HL-60 (cell line): ENCODE measurements around the gene LPCAT2.

ENCODE experiments used
- GABPA ChIP-seq: IDR thresholded peaks from 2 replicates; pipeline ENCODE4 v1.6.1; 2012; ENCODE audit warnings: low read depth
- POLR2AphosphoS5 ChIP-seq: IDR thresholded peaks from 2 replicates; pipeline ENCODE4 v1.6.1; 2012; ENCODE audit warnings: low read depth
- SPI1 ChIP-seq: IDR thresholded peaks from 2 replicates; pipeline ENCODE4 v1.6.1; 2012; ENCODE audit warnings: low read depth, mild to moderate bottlenecking, borderline replicate concordance
- TF ChIP-seq, protein P1 (sequence below): IDR thresholded peaks from 2 replicates; pipeline ENCODE4 v1.6.1; 2012; ENCODE audit warnings: low read depth; ENCODE audit not compliant: insufficient replicate concordance
- TF ChIP-seq, protein P2 (sequence below): IDR thresholded peaks from one replicate; pipeline ENCODE4 v1.5.1; 2011; ENCODE audit warnings: low read length, control low read depth, inconsistent platforms; ENCODE audit not compliant: insufficient read depth

DNA sequence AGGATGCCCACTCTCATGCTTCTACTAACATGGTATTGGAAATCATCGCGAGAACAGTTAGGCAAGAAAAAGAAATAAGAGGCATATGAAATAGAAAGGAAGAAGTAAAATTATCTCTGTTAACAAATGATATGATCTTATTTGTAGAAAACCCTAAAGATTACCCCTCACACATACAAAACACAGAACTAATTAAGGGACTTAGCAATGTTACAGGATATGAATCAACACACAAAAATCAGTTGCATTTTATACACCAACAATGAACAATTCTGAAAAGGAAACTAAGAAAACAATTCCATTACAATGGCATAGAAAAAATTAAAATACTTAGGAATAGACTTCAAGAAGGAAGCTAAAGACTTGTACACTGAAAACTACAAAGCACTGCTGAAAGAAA, 54.9 kb downstream of the LPCAT2 start:
- TF ChIP-seq, protein P1, sequence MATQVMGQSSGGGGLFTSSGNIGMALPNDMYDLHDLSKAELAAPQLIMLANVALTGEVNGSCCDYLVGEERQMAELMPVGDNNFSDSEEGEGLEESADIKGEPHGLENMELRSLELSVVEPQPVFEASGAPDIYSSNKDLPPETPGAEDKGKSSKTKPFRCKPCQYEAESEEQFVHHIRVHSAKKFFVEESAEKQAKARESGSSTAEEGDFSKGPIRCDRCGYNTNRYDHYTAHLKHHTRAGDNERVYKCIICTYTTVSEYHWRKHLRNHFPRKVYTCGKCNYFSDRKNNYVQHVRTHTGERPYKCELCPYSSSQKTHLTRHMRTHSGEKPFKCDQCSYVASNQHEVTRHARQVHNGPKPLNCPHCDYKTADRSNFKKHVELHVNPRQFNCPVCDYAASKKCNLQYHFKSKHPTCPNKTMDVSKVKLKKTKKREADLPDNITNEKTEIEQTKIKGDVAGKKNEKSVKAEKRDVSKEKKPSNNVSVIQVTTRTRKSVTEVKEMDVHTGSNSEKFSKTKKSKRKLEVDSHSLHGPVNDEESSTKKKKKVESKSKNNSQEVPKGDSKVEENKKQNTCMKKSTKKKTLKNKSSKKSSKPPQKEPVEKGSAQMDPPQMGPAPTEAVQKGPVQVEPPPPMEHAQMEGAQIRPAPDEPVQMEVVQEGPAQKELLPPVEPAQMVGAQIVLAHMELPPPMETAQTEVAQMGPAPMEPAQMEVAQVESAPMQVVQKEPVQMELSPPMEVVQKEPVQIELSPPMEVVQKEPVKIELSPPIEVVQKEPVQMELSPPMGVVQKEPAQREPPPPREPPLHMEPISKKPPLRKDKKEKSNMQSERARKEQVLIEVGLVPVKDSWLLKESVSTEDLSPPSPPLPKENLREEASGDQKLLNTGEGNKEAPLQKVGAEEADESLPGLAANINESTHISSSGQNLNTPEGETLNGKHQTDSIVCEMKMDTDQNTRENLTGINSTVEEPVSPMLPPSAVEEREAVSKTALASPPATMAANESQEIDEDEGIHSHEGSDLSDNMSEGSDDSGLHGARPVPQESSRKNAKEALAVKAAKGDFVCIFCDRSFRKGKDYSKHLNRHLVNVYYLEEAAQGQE = no peak
- TF ChIP-seq, protein P2, sequence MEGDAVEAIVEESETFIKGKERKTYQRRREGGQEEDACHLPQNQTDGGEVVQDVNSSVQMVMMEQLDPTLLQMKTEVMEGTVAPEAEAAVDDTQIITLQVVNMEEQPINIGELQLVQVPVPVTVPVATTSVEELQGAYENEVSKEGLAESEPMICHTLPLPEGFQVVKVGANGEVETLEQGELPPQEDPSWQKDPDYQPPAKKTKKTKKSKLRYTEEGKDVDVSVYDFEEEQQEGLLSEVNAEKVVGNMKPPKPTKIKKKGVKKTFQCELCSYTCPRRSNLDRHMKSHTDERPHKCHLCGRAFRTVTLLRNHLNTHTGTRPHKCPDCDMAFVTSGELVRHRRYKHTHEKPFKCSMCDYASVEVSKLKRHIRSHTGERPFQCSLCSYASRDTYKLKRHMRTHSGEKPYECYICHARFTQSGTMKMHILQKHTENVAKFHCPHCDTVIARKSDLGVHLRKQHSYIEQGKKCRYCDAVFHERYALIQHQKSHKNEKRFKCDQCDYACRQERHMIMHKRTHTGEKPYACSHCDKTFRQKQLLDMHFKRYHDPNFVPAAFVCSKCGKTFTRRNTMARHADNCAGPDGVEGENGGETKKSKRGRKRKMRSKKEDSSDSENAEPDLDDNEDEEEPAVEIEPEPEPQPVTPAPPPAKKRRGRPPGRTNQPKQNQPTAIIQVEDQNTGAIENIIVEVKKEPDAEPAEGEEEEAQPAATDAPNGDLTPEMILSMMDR = no peak
- TF ChIP-seq POLR2AphosphoS5 (no peak), SPI1 (no peak), GABPA (no peak)
